Uterus (tissue), 2 donors: Measurements from ENCODE around the gene KLHDC4.

ENCODE experiments used
- CTCF ChIP-seq, 4 experiments: fragments of 200-600 bp in 2 of 4; fragments of 450-650 bp in 2 of 4; sonication (generic) in 2 of 4; IDR thresholded peaks; one replicate each; pipeline ENCODE4 v1.5.1; 2016 to 2019; ENCODE audit warnings: antibody characterized with exemption in 4 of 4, mild to moderate bottlenecking in 2 of 4, moderate library complexity in 1 of 4
- POLR2A ChIP-seq, 2 donors: fragments of 450-650 bp; IDR thresholded peaks; one replicate each; pipeline ENCODE4 v1.6.1; 2016; ENCODE audit warnings: antibody characterized with exemption in 2 of 2, mild to moderate bottlenecking in 1 of 2, moderate library complexity in 1 of 2

GRCh38 chr16:87761060-87761459 is 4.7 kb downstream of the KLHDC4 start:
- no peak for TF ChIP-seq POLR2A (IDR thresholded peaks at IDR 0.05)
- no peak for TF ChIP-seq CTCF (IDR thresholded peaks at IDR 0.05)
